HEK293 (cell line): Measurements from ENCODE around the gene RNF217.

Experiments
- BCL11A ChIP-seq: fragments of 450-650 bp; formaldehyde crosslinking; IDR thresholded peaks from 2 replicates; pipeline ENCODE4 v1.5.1; 2016; ENCODE audit warnings: low read depth, missing biosample characterization, missing genetic modification characterization
- ZBTB7A ChIP-seq: fragments of 450-650 bp; formaldehyde crosslinking; IDR thresholded peaks from 2 replicates; pipeline ENCODE4 v1.5.1; 2016; ENCODE audit warnings: low read depth, missing biosample characterization, missing genetic modification characterization
- ZNF266 ChIP-seq: fragments of 450-650 bp; formaldehyde crosslinking; IDR thresholded peaks from 2 replicates; pipeline ENCODE4 v1.5.1; 2016; ENCODE audit warnings: missing biosample characterization, missing genetic modification characterization, low read depth
- ZNF302 ChIP-seq: fragments of 450-650 bp; formaldehyde crosslinking; IDR thresholded peaks from 2 replicates; pipeline ENCODE4 v1.5.1; 2016; ENCODE audit warnings: missing biosample characterization, missing genetic modification characterization, low read depth
- ZNF354C ChIP-seq: fragments of 450-650 bp; formaldehyde crosslinking; IDR thresholded peaks from 2 replicates; pipeline ENCODE4 v1.5.1; 2016; ENCODE audit warnings: missing biosample characterization, missing genetic modification characterization, low read depth, borderline replicate concordance
- ZNF626 ChIP-seq: fragments of 450-650 bp; sonication (Bioruptor Pico); formaldehyde crosslinking; IDR thresholded peaks from 2 replicates; pipeline ENCODE4 v1.5.1; 2018; ENCODE audit warnings: missing biosample characterization, missing genetic modification characterization, inconsistent platforms
- TF ChIP-seq, protein P1 (sequence below): fragments of 450-650 bp; formaldehyde crosslinking; IDR thresholded peaks from 2 replicates; pipeline ENCODE4 v1.5.1; 2016; ENCODE audit warnings: missing biosample characterization, missing genetic modification characterization
- TF ChIP-seq, protein P2 (sequence below): IDR thresholded peaks from 2 replicates; pipeline ENCODE4 v1.6.1; 2011; ENCODE audit warnings: mild to moderate bottlenecking, low read depth, low read length, borderline replicate concordance

DNA sequence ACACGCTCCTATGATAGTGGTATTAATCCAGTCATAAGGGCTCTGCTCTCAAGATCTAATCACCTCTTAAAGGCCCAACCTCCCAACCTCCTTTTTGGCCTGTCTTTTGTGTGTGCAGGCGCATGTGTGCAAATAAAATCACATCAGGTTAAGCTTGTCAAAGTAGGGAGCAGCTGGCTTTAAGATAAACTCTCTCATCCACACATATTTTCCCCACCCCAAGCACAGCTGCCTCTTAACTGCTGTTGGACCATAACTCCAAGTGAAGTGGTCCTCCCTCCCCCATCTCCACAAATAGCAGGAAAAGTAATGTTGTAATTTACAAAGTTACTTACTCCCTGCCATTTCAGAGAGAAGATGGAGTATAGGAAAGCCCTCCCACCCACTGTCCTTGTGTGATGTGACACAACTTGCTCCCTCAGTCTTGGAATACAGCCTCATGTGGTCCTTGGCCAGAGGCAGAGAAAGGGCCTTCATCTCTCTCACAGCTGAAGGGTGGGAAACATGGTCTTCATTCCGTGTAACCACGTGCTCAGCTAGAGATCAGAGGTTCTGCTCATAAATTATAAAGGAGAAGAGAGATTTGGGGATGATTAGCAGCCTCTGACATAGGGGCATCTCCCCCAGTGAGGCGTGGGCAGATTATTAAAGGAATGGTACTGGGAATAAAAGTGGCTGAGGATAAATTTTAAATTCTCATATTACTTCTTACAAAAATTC, 116.5 kb downstream of the RNF217 start:
- no peak for TF ChIP-seq BCL11A (tag by site-specific recombination)
- TF ChIP-seq, protein P1, sequence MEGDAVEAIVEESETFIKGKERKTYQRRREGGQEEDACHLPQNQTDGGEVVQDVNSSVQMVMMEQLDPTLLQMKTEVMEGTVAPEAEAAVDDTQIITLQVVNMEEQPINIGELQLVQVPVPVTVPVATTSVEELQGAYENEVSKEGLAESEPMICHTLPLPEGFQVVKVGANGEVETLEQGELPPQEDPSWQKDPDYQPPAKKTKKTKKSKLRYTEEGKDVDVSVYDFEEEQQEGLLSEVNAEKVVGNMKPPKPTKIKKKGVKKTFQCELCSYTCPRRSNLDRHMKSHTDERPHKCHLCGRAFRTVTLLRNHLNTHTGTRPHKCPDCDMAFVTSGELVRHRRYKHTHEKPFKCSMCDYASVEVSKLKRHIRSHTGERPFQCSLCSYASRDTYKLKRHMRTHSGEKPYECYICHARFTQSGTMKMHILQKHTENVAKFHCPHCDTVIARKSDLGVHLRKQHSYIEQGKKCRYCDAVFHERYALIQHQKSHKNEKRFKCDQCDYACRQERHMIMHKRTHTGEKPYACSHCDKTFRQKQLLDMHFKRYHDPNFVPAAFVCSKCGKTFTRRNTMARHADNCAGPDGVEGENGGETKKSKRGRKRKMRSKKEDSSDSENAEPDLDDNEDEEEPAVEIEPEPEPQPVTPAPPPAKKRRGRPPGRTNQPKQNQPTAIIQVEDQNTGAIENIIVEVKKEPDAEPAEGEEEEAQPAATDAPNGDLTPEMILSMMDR (tag by site-specific recombination): no peak
- TF ChIP-seq ZNF354C (tag by site-specific recombination): no peak
- no peak for TF ChIP-seq ZNF302 (tag by site-specific recombination)
- no peak for TF ChIP-seq ZNF266 (tag by site-specific recombination)
- no peak for TF ChIP-seq ZBTB7A
- TF ChIP-seq, protein P2, sequence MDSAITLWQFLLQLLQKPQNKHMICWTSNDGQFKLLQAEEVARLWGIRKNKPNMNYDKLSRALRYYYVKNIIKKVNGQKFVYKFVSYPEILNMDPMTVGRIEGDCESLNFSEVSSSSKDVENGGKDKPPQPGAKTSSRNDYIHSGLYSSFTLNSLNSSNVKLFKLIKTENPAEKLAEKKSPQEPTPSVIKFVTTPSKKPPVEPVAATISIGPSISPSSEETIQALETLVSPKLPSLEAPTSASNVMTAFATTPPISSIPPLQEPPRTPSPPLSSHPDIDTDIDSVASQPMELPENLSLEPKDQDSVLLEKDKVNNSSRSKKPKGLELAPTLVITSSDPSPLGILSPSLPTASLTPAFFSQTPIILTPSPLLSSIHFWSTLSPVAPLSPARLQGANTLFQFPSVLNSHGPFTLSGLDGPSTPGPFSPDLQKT: no peak
- no peak for TF ChIP-seq ZNF626 (tag by site-specific recombination)
